ENCODE measurements around the gene MPHOSPH9. TPM values are rescaled to one million over a fixed set of nuclear protein-coding genes. Genes with fewer than 3 reads are reported as not detected.
A peak's percentile ranks its signal among the peaks of the same experiment; 100 is the strongest.
"Not testable (repeated sequence)": the region's sequence is repeated elsewhere in the genome, so short reads cannot be mapped to it uniquely, and the experiment has no call there.

Gene MPHOSPH9
- total RNA-seq, 4 donors from 2014 or later, result 24.1 to 35.2 (median 29.6) TPM

DNA sequence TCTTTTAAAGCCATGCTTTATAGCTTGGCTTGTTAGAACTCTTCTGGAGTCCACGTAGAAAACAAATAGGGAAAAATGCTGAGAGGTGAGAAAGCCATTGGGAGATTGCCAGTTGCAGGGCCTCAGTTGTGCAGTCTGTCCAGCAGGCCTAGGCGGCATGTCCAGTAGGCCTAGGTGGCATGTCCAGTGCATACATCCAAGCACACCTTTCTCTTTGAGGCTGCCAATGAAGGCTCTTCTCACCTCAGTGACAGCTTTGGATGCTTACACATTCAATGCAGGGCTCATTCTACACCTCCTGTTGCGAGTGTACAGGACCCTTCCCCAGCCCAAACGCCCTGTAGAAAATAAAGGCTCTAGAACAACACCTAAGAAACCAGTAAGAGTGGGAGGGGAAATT is 25.7 kb upstream of the MPHOSPH9 start:
- Histone ChIP-seq H3K27me3 (no peaks in the 10 kb centered on the region), H3K36me3 (peaks cover 0 to 100% (median 0%) of the 10 kb centered on the region in 3 donors), H3K9me3 (no peaks in the 10 kb centered on the region), H3K4me1 (no peaks in the 10 kb centered on the region), H3K27ac (no peak overlapping the region), H3K4me3 (no peak overlapping the region)
- TF ChIP-seq POLR2A (IDR thresholded peaks at IDR 0.05) (no peak), EP300 (IDR thresholded peaks at IDR 0.05) (no peak)
- TF ChIP-seq, protein P1, sequence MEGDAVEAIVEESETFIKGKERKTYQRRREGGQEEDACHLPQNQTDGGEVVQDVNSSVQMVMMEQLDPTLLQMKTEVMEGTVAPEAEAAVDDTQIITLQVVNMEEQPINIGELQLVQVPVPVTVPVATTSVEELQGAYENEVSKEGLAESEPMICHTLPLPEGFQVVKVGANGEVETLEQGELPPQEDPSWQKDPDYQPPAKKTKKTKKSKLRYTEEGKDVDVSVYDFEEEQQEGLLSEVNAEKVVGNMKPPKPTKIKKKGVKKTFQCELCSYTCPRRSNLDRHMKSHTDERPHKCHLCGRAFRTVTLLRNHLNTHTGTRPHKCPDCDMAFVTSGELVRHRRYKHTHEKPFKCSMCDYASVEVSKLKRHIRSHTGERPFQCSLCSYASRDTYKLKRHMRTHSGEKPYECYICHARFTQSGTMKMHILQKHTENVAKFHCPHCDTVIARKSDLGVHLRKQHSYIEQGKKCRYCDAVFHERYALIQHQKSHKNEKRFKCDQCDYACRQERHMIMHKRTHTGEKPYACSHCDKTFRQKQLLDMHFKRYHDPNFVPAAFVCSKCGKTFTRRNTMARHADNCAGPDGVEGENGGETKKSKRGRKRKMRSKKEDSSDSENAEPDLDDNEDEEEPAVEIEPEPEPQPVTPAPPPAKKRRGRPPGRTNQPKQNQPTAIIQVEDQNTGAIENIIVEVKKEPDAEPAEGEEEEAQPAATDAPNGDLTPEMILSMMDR (IDR thresholded peaks at IDR 0.05), result no peak
- 60 to 65% methylated on average over 4 of the region's 4 CpGs for WGBS, 2 donors
- DNase-seq (ENCODE audit: low spot score in 2 of 2), result no peak

DNA sequence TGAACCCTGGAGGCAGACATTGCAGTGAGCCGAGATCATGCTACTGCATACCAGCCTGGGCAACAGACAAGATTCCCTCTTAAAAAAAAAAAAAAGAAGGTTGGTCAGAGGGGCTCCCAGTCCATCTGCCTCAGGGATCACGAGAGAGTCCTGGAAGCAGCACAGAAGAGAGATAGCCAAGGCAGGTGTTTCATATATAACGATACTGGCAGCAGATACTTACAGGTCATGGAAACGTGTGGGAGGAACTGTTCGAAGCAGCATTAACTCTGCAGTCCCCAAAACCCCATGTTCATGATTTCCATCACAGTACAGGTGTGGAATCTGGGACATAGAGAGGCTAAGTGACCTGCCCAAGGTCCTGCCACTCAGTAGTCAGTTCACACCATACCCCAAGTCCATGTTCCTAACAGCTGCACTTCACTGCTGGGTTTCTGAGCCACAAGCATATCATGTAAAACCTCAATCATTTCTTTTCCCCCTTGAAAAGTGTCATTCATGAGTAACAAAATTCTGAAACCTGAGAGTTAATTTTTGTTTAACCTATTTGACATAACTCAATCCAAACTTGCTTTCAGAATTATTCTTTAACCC is 22.0 kb upstream of the MPHOSPH9 start:
- 62 to 69% methylated on average over 5 of the region's 5 CpGs for WGBS, 2 donors
- H3K36me3 ChIP-seq, result peaks cover 0 to 76% (median 0%) of the 10 kb centered on the region in 3 donors
- TF ChIP-seq POLR2A (IDR thresholded peaks at IDR 0.05), result no peak
- no peak for TF ChIP-seq EP300 (IDR thresholded peaks at IDR 0.05)
- TF ChIP-seq, protein P1 (IDR thresholded peaks at IDR 0.05), result no peak
- no peaks in the 10 kb centered on the region for H3K9me3 ChIP-seq
- no peaks in the 10 kb centered on the region for H3K27me3 ChIP-seq
- no peak overlapping the region for H3K4me3 ChIP-seq
- DNase-seq (ENCODE audit: low spot score in 2 of 2), result no peak
- H3K27ac ChIP-seq, result no peak overlapping the region
- peaks cover 0 to 21% (median 8%) of the 10 kb centered on the region in 4 donors for H3K4me1 ChIP-seq

DNA sequence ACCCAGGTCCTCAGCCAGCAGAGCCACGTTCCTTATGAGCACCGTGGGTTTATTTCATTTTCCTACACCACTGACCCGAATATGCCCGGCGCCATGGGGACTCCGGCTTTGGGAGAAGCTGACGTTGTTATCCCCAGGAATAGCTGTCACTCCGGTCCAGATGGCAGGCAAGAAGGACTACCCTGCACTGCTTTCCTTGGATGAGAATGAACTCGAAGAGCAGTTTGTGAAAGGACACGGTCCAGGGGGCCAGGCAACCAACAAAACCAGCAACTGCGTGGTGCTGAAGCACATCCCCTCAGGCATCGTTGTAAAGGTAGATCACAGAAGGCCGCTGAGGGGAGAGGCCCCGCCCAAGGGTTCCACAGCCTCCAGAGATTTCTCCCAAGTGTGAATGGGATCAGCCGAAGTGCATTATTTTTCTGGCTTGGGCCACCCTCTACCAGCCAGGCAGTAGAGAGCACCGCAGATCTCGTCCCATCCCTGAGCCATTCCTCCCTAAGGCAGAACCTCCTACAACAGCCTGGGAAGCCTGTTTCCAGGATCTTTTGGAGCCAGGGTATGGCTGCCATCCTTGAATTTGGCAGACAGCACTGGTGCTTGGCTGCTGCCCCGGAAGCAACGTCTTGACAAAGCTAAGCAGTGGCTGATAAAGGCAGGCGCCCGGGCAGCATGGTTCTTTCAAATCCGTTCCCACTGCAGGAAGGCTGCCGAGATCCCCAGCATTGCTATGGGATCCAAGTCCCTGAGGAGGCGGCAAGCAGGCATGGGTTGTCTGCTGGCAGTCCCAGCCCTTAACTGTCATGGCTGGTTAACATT is 20.9 kb upstream of the MPHOSPH9 start:
- TF ChIP-seq EP300 (IDR thresholded peaks at IDR 0.05), result no peak
- TF ChIP-seq POLR2A (IDR thresholded peaks at IDR 0.05), result no peak
- TF ChIP-seq, protein P1 (IDR thresholded peaks at IDR 0.05), result no peak
- Histone ChIP-seq H3K4me3 (no peak overlapping the region), H3K36me3 (peaks cover 0 to 73% (median 0%) of the 10 kb centered on the region in 3 donors), H3K4me1 (peaks cover 0 to 21% (median 8%) of the 10 kb centered on the region in 4 donors), H3K9me3 (no peaks in the 10 kb centered on the region), H3K27ac (no peak overlapping the region), H3K27me3 (no peaks in the 10 kb centered on the region)
- no peak for DNase-seq (ENCODE audit: low spot score in 2 of 2)
- WGBS, 2 donors, result 81% methylated on average over 21 to 24 of the region's 24 CpGs

DNA sequence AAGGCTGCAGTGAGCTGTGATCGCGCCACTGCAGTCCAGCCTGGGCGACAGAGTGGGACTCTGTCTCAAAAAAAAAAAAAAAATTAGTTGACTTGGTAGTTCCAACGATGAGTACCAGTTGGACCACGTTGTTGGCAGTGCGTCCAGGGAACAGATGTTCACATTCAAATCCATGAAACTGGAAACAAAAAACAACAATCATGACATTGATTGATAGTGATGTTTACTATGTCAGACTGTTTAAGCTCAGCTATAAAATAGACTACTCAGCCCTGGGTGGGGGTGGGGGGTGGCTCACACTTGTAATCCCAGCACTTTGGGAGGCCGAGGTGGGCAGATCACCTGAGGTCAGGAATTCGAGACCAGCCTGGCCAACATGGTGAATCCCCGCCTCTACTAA is 19.4 kb upstream of the MPHOSPH9 start:
- not testable (repeated sequence) for H3K27me3 ChIP-seq; DNase-seq (ENCODE audit: low spot score in 2 of 2); H3K9me3 ChIP-seq; H3K27ac ChIP-seq; H3K4me3 ChIP-seq
- Histone ChIP-seq H3K36me3 (peaks cover 0 to 66% (median 0%) of the 10 kb centered on the region in 3 donors), H3K4me1 (peaks cover 0 to 21% (median 8%) of the 10 kb centered on the region in 4 donors)
- 75 to 78% methylated on average over 9 of the region's 9 CpGs for WGBS, 2 donors

DNA sequence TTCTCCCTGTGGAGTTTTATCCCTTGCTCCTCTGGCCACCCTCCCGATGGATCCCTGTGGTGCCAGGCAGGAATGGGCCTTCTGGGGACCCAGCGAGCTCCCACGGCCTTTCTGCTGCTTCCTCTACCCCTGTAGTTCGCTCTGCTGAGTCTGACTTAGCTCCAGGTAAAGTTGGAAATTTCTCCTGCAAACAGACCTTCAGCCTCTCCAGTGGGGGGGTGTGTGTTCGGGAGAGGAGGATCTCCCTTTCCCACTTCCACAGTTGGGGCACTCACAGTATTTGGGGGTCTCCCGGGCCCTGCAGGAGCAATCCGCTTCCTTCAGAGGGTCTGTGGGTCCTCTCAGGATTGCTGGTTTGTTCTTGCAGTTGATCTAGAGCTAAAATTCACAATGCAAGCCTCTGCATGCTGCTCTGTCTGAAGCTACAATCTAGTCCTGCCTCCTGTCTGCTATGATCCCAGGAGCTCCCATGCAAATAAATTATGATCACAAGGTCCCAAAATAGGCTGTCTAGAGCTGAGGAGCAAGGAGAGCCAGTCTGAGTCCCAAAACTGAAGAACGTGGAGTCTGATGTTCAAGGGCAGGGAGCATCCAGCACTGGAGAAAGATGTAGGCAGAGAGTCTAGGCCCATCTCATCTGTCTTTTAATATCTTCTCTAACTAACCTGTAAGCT is 18.6 kb upstream of the MPHOSPH9 start:
- peaks cover 0 to 57% (median 0%) of the 10 kb centered on the region in 3 donors for H3K36me3 ChIP-seq
- H3K9me3 ChIP-seq, result no peaks in the 10 kb centered on the region
- WGBS, 2 donors, result 90 to 91% methylated on average over 8 of the region's 8 CpGs
- H3K4me1 ChIP-seq, result peaks cover 0 to 21% (median 8%) of the 10 kb centered on the region in 4 donors
- no peak for DNase-seq (ENCODE audit: low spot score in 2 of 2)
- TF ChIP-seq, protein P1 (IDR thresholded peaks at IDR 0.05), result no peak
- TF ChIP-seq POLR2A (IDR thresholded peaks at IDR 0.05) (no peak), EP300 (IDR thresholded peaks at IDR 0.05) (no peak)
- H3K27me3 ChIP-seq, result no peaks in the 10 kb centered on the region
- peak overlapping the region in 1 of 4 donors; percentile 75 for H3K27ac ChIP-seq
- H3K4me3 ChIP-seq, result no peak overlapping the region
